GM12865 (cell line): ENCODE data around the gene SECTM1.
"Not testable (repeated sequence)": the region's sequence is repeated elsewhere in the genome, so short reads cannot be mapped to it uniquely, and the experiment has no call there.

Experiments
- DNase-seq: peaks from one replicate; pipeline ENCODE4 v3.0.0; 2010; ENCODE audit warnings: low read depth
- H3K4me3 ChIP-seq: 2 replicates; pipeline ENCODE4 v1.5.1; 2011; ENCODE audit warnings: mild to moderate bottlenecking, low read depth, low read length, control low read depth
- CTCF ChIP-seq: IDR thresholded peaks from 2 replicates; pipeline ENCODE4 v1.5.1; 2011; ENCODE audit warnings: low read length, control low read depth, low read depth, inconsistent platforms; ENCODE audit not compliant: insufficient read depth; ENCODE audit errors: missing control alignments

SECTM1 gene

GRCh38 chr17:82333279-82334171 lies at the start of gene SECTM1:
SECTM1 (minus strand) TSS chr17:82333766; CDS start chr17:82327240, 6,526 bp downstream.
- no peak for TF ChIP-seq CTCF
- H3K4me3 ChIP-seq = no peak within 1 kb of the TSS
- DNase-seq = no peak

GRCh38 chr17:82382933-82383255 lies 49.3 kb upstream of the SECTM1 start:
- no peak overlapping the region for H3K4me3 ChIP-seq
- TF ChIP-seq CTCF = no peak
- no peak for DNase-seq

GRCh38 chr17:82382220-82382932 lies 48.8 kb upstream of the SECTM1 start:
- H3K4me3 ChIP-seq, DNase-seq: not testable (repeated sequence)

GRCh38 chr17:82381703-82382009 lies 48.1 kb upstream of the SECTM1 start:
- not testable (repeated sequence) for DNase-seq, H3K4me3 ChIP-seq

GRCh38 chr17:82380860-82381702 lies 47.5 kb upstream of the SECTM1 start:
- no peak for TF ChIP-seq CTCF
- no peak overlapping the region for H3K4me3 ChIP-seq
- no peak for DNase-seq

GRCh38 chr17:82378741-82379021 lies 45.1 kb upstream of the SECTM1 start:
- H3K4me3 ChIP-seq = no peak overlapping the region
- no peak for TF ChIP-seq CTCF
- no peak for DNase-seq

GRCh38 chr17:82377924-82378740 lies 44.6 kb upstream of the SECTM1 start:
- no peak for TF ChIP-seq CTCF
- H3K4me3 ChIP-seq = no peak overlapping the region

GRCh38 chr17:82377294-82377693 lies 43.7 kb upstream of the SECTM1 start:
- not testable (repeated sequence) for DNase-seq, H3K4me3 ChIP-seq

More at GRCh38 chr17:82377924-82378740, 44.6 kb upstream of the SECTM1 start:
- no peak for DNase-seq
